ENCODE data around the gene KCTD1. TPM values are rescaled to one million over a fixed set of nuclear protein-coding genes. Genes with fewer than 3 reads are reported as not detected.

The KCTD1 gene
- polyA plus RNA-seq, 3 donors, result 0.40 TPM; not detected in 2

DNA sequence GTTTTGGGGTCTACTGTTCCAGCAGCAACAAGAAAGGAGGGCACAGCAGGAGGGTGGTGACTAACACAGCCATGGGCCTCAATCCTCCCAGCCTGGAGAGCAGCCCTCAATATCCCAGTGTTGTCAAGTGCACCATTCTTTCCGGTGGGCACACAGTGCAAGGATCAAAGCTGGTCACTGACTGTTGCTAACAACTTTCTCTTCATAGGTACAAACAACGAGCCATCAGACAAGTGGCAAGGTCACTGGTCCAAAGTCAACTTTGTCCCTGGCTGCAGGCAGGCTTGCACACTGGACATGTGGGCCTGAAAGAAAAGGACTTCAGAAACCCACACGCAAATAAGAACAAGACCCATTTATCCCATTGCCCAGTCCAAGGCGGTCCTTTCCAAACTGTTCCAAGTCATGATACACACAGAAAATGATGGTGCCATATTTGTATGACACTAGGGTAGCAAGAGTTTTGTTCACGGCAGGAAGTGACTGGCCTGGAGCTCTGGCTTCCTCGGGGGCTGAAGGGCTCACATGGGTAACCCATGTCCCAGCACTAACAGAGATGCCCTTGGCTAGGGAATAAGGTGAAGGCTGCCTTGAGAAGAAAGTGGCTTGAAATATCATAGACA lies 57.0 kb downstream of the KCTD1 start:
- Mint-ChIP-seq H3K9me3 (peaks cover 0 to 2% (median 0%) of the 10 kb centered on the region in 7 donors), H3K4me3 (no peak overlapping the region), H3K27me3 (ENCODE audit: low read depth in 3 of 3) (peaks cover 0 to 3% (median 0%) of the 10 kb centered on the region in 3 donors), H3K36me3 (no peaks in the 10 kb centered on the region), H3K27ac (no peak overlapping the region), H3K4me1 (no peaks in the 10 kb centered on the region)
- TF ChIP-seq, protein P1, sequence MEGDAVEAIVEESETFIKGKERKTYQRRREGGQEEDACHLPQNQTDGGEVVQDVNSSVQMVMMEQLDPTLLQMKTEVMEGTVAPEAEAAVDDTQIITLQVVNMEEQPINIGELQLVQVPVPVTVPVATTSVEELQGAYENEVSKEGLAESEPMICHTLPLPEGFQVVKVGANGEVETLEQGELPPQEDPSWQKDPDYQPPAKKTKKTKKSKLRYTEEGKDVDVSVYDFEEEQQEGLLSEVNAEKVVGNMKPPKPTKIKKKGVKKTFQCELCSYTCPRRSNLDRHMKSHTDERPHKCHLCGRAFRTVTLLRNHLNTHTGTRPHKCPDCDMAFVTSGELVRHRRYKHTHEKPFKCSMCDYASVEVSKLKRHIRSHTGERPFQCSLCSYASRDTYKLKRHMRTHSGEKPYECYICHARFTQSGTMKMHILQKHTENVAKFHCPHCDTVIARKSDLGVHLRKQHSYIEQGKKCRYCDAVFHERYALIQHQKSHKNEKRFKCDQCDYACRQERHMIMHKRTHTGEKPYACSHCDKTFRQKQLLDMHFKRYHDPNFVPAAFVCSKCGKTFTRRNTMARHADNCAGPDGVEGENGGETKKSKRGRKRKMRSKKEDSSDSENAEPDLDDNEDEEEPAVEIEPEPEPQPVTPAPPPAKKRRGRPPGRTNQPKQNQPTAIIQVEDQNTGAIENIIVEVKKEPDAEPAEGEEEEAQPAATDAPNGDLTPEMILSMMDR (IDR thresholded peaks at IDR 0.05), result no peak
- Histone ChIP-seq H3K4me3 (replicated peaks in 1 of 3; ENCODE audit: low read depth in 2 of 3, low read length in 3 of 3) (no peak overlapping the region), H4K20me1 (ENCODE audit: insufficient read depth, low read length) (no peaks in the 10 kb centered on the region), H3K27me3 (ENCODE audit: control insufficient read depth in 2 of 2, insufficient read depth in 2 of 2, low read length in 2 of 2) (no peaks in the 10 kb centered on the region), H2AFZ (ENCODE audit: insufficient read depth, low read depth, low read length, poor library complexity, severe bottlenecking) (no peak overlapping the region), H3K4me1 (ENCODE audit: control insufficient read depth in 1 of 2, insufficient read depth in 2 of 2, low read length in 2 of 2) (no peaks in the 10 kb centered on the region), H3K4me2 (replicated peaks; ENCODE audit: extremely low read depth, low read length, poor library complexity, severe bottlenecking) (no peak overlapping the region), H3K27ac (ENCODE audit: low read depth in 1 of 2, low read length in 2 of 2) (no peak overlapping the region), H3K9ac (ENCODE audit: insufficient read depth, low read length, poor library complexity, severe bottlenecking) (no peak overlapping the region), H3K9me3 (replicated peaks in 1 of 2; ENCODE audit: control insufficient read depth in 1 of 2, insufficient read depth in 1 of 2, low read length in 2 of 2) (no peaks in the 10 kb centered on the region), H3K79me2 (ENCODE audit: insufficient read depth, low read length) (no peaks in the 10 kb centered on the region), H3K36me3 (replicated peaks in 1 of 2; ENCODE audit: control insufficient read depth in 1 of 2, insufficient read depth in 2 of 2, low read length in 2 of 2) (no peaks in the 10 kb centered on the region)
- 92% methylated on average over 2 of the region's 6 CpGs for WGBS (ENCODE audit: insufficient coverage)
- DNase-seq, result no peak
- intact Hi-C loops (cut with micrococcal nuclease), result no loop called here

GRCh38 chr18:26489881-26490280 lies 58.5 kb downstream of the KCTD1 start:
- Histone ChIP-seq H3K4me3 (replicated peaks in 1 of 3; ENCODE audit: low read depth in 2 of 3, low read length in 3 of 3) (no peak overlapping the region), H3K4me2 (replicated peaks; ENCODE audit: extremely low read depth, low read length, poor library complexity, severe bottlenecking) (no peak overlapping the region), H4K20me1 (ENCODE audit: insufficient read depth, low read length) (no peaks in the 10 kb centered on the region), H3K27ac (ENCODE audit: low read depth in 1 of 2, low read length in 2 of 2) (no peak overlapping the region), H3K9me3 (replicated peaks in 1 of 2; ENCODE audit: control insufficient read depth in 1 of 2, insufficient read depth in 1 of 2, low read length in 2 of 2) (no peaks in the 10 kb centered on the region), H3K9ac (ENCODE audit: insufficient read depth, low read length, poor library complexity, severe bottlenecking) (no peak overlapping the region), H3K27me3 (ENCODE audit: control insufficient read depth in 2 of 2, insufficient read depth in 2 of 2, low read length in 2 of 2) (no peaks in the 10 kb centered on the region), H2AFZ (ENCODE audit: insufficient read depth, low read depth, low read length, poor library complexity, severe bottlenecking) (no peak overlapping the region), H3K36me3 (replicated peaks in 1 of 2; ENCODE audit: control insufficient read depth in 1 of 2, insufficient read depth in 2 of 2, low read length in 2 of 2) (no peaks in the 10 kb centered on the region), H3K79me2 (ENCODE audit: insufficient read depth, low read length) (no peaks in the 10 kb centered on the region), H3K4me1 (ENCODE audit: control insufficient read depth in 1 of 2, insufficient read depth in 2 of 2, low read length in 2 of 2) (no peaks in the 10 kb centered on the region)
- H3K4me1 Mint-ChIP-seq, result no peaks in the 10 kb centered on the region
- peaks cover 0 to 3% (median 0%) of the 10 kb centered on the region in 3 donors for H3K27me3 Mint-ChIP-seq (ENCODE audit: low read depth in 3 of 3)
- intact Hi-C loops (cut with micrococcal nuclease), result no loop called here
- H3K36me3 Mint-ChIP-seq, result no peaks in the 10 kb centered on the region
- TF ChIP-seq, protein P1 (IDR thresholded peaks at IDR 0.05), result no peak
- 95% methylated on average over 4 of the region's 7 CpGs for WGBS (ENCODE audit: insufficient coverage)
- H3K9me3 Mint-ChIP-seq, result peaks cover 0 to 2% (median 0%) of the 10 kb centered on the region in 7 donors
- no peak overlapping the region for H3K4me3 Mint-ChIP-seq
- DNase-seq, result no peak
- H3K27ac Mint-ChIP-seq, result no peak overlapping the region

All from CD14-positive monocyte (primary cell).